Stimulated activated CD4-positive, alpha-beta T cell treated with anti-CD3 and anti-CD28 coated beads, Interleukin-2, amount 100 ng/mL, for 48 hours (primary cell): Measurements from ENCODE around the gene SIRT2.
A peak's percentile ranks its signal among the peaks of the same experiment; 100 is the strongest.
"Not testable (repeated sequence)": the region's sequence is repeated elsewhere in the genome, so short reads cannot be mapped to it uniquely, and the experiment has no call there.

Experiments
- DNase-seq, 2 donors: peaks; one replicate each; pipeline ENCODE4 v3.0.0-alpha.2; 2020

The SIRT2 gene

GRCh38 chr19:38842439-38843174 lies 56.8 kb downstream of the SIRT2 start:
- DNase-seq: peak in 1 of 2 donors; percentile 43

GRCh38 chr19:38841787-38842438 lies 57.5 kb downstream of the SIRT2 start:
- no peak for DNase-seq

GRCh38 chr19:38841180-38841766 lies 58.1 kb downstream of the SIRT2 start:
- no peak for DNase-seq

DNA sequence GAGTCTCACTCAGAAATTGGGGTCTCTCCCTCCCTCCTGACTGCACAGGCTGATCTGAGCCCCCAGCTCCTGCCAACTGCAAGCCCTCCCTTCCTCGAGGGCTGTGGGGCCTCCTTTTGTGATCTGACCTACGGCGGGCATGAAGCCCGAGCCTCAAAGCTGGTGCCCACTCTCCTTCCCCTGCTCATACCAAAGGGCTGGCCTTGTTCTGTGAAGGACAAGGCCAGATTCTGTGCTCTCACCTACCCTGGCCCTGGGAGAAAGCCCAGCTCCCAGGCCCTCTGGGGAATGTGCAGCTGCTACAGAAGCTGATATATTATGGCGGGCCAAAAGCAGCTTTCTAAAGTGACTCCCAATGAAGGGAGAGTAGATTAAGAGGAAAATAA lies 58.8 kb downstream of the SIRT2 start:
- DNase-seq: no peak

- DNase-seq: no peak
These were observed 59.4 kb downstream of the SIRT2 start for GRCh38 chr19:38839816-38840582.

DNA sequence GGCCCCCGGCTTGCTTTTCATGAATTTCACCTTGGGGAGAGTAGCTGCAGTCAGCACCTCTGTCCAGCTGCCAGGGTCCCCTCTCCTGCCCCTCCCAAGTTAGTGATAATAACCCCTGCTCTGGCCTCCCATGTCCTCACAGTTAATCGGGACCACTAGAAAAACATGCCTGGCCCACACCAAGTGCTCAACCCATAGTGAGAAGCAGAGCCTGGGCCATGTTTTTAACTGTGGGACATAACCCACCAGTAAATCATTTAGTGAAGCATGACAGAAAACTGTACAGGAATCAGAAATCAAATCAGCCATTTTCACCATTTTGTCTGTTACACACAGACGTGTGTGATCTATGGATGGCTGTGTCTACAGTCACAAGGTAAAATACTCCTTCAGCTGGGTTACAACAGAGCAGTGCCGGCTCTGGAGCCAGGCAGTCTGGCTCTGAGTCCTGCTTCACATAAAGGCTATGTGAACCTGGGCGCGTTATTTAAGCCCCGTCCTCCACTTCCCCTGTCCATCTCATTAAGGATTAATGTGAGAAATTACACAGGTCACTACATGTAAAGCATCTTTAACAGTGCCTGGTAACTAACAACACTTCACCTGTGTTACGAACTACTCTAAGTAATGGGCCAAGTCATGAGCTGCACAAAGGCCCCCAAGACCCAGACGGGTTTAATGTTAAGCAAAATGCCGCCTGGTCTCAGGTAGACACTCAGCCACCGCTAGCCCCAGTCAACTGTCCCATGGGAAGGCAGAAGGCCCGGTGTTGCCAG lies 60.2 kb downstream of the SIRT2 start:
- DNase-seq: no peak

DNA sequence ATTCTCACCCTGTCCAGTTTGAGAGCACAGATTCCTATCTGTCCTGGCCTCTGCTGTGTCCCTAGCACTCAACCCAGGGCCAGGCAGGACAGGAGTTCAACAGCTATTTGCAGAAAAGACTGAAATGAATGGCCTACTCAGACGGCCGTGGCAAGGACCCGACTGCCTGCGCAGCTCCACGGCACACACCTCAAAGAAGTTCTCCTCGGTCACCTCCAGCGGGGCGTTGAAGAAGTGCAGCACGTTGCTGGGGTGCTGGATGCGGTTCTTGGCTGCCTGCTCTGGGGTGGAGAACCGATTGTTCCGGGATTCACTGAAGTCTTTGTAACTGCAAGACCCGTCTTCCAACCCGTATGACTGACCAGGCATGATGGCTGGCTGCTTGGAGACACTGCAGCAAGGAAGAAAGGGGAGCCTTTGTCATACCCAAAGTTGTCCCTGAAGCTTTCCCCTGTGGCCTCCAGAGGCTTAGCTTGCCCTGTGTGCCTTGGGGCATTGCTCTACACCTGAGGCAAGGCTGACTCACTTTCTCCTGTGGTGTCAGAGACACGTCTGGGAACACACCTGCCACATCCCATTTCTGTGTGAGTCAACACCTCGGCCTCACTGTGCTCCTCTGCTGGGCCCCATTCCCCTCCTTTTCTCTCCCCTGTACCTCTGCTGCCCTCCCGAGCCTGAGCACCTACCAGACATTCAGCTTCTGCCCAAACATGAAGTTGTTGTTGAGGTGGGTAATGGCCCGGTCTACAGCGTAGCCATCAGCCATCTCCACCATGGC lies 61.0 kb downstream of the SIRT2 start:
- DNase-seq: peak; percentile 40 to 58

DNA sequence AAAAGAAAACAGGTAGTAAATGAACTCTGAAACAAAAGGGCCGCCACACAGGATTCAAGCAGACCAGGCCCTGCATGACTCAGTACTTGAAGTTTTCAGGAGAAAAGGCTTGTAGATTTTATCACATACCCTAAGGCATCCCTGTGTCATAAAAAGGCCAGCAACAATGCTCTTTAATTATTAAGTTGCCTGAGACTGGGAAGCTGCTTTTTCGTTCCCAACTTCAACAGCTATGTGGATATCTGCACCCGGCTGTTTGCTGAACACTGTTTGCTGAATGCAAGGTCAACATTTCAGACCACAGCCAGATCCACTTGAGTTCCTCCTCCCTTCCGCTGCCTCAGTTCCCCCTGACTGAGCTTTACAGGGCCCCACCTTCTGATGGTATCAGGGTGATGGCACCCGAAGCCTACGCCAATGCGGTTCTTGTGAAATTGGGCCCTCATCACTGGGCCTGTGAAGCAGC lies 61.7 kb downstream of the SIRT2 start:
- DNase-seq: no peak

DNA sequence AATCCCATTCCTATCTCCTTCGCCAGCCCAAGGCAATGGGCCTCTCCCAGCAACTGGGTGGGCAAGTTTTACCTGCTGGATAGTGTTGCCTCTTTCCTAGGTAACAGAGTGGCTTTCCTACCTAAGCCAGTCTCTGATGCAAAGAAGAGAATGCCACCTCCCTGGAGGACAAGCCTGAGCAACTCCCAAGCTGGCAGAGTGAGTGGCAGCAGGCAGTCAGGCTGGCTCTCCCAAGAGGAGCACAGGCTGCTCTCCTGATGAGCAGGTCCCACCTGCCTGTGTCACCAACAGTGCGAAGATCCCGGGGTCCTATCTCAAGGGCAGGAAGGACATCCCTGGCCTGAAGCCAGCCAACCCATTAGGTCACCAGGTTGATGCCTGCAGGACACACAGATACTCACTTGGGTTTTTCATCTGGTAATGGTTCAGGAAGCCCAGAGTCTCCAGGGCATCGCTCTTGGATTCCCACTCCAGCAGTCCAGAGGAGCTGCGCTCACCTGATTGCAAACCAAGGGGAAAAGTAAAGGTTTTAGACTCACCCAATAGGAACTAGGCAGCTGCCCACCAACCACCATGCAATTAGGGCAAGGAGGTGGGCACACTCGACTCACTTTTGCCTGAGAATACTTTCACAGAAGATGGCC lies 62.3 kb downstream of the SIRT2 start:
- no peak for DNase-seq

DNA sequence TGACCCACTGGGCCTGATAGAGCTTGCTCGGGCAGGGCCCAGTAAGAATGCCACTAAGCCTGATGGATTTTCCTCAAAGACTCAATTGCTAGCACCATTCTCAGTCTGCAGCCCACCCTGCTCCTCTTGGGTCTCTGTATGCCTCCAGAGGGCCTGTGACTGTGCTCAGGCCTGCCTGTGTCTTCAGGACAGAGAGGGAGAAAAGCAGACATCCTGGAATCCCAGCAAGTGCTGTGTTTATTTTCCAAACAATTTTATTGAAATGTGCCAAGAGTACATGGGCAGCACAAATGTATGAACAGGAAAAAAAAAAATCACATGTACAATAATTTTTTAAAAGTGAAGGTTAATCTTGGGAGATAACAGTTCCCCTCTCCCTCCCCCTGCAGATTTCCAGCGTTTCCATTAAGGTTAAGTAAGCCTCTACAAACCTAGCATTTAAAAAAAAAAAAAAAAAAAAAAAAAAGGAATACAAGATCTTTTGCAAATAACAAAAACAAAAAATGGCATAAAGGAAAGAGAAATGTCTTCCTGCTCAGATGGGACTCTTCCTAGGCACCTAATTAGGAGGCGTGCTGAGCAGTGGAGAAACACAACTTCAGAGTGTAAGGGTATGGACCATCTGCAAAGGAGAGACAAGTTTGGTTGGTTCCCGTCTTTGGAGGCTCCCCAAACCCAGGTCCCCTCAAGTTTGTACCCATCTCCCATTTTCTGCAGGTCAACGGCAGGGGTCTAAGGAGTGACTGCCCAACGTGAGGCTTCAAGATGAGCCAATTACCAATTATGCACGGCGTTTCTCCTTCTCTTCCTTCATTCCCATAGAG lies 63.0 kb downstream of the SIRT2 start:
- DNase-seq: no peak

GRCh38 chr19:38834590-38834989 lies 64.8 kb downstream of the SIRT2 start:
- no peak for DNase-seq

- DNase-seq: no peak
These were observed 65.3 kb downstream of the SIRT2 start for GRCh38 chr19:38834104-38834490.

DNA sequence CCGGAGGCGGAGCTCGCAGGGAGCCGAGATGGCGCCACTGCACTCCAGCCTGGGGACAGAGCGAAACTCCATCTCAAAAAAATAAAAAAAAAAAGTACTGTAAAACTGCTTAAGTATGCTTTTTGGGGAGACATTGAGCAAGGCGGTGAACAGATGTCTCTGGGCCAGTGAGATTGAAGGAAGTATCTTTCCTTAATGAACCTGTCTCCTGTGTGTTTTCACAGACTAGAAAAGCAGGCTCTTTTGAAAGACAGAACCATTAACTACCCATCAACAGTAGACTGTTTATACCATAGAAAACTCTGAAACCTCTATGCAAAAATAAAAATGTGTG lies 66.4 kb downstream of the SIRT2 start:
- DNase-seq: no peak

DNA sequence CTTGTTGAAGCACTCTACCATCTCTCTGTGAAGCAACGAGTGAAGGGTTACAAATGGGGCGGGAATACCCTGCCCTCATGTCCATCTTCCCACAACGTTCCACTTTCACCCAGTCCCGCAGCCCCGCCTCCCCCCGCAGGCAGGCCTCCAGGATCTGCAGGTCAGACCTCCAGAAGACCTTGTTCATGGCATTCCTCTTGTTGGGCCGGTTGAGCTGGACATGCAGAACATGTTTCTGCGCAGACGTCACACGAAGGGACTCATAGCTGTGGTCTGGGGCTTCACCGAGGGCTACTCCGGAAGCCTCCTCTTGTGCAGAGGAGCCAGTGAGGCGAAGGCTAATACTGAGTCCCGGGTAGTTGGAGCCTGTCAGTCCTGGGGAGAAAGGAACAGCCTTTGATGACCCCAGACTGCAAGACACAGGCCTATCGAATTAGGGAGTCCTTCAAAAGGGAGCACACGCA lies 68.2 kb downstream of the SIRT2 start:
- DNase-seq: no peak

- DNase-seq: no peak
These were observed 69.2 kb downstream of the SIRT2 start for GRCh38 chr19:38830039-38830733.

- not testable (repeated sequence) for DNase-seq
These were observed 70.2 kb downstream of the SIRT2 start for GRCh38 chr19:38829203-38829602.
